Esophagus squamous epithelium (tissue), 5 donors: ENCODE data around the gene NECTIN1. TPM values are rescaled to one million over a fixed set of nuclear protein-coding genes. Genes with fewer than 3 reads are reported as not detected.

Source experiments
- DNase-seq: peaks from one replicate; lab custom pipeline; 2025; lab: John Stamatoyannopoulos, UW
- H3K27ac ChIP-seq, 4 donors: fragments of 200-600 bp; sonication (generic); one replicate each; pipeline ENCODE4 v1.5.1; 2016 to 2019; ENCODE audit warnings: mild to moderate bottlenecking in 1 of 4
- H3K27me3 ChIP-seq, 4 donors: fragments of 200-600 bp; sonication (generic); 1 replicate in 3 of 4; 2 replicates in 1 of 4; pipeline versions ENCODE4 v1.5.1 to v1.6.0; 2017 to 2021; ENCODE audit warnings: antibody characterized with exemption in 1 of 4
- H3K36me3 ChIP-seq, 3 donors: fragments of 200-600 bp; sonication (generic); one replicate each; pipeline ENCODE4 v1.5.1; 2016 to 2019
- H3K4me1 ChIP-seq, 3 donors: fragments of 200-600 bp; sonication (generic); one replicate each; pipeline ENCODE4 v1.5.1; 2017 to 2019
- H3K4me3 ChIP-seq, 4 donors: fragments of 200-600 bp; sonication (generic); 1 replicate in 3 of 4; 2 replicates in 1 of 4; pipeline ENCODE4 v1.5.1; 2016 to 2019; ENCODE audit warnings: mild to moderate bottlenecking in 2 of 4, moderate library complexity in 1 of 4
- H3K9me3 ChIP-seq, 3 donors: fragments of 200-600 bp; sonication (generic); one replicate each; pipeline ENCODE4 v1.5.1; 2016 to 2019
- CTCF ChIP-seq, 6 experiments: fragments of 450-650 bp in 4 of 6; fragments of 200-600 bp in 2 of 6; sonication (generic) in 2 of 6; IDR thresholded peaks; one replicate each; pipeline ENCODE4 v1.5.1; 2016 to 2019; ENCODE audit warnings: antibody characterized with exemption in 6 of 6, mild to moderate bottlenecking in 4 of 6, moderate library complexity in 4 of 6
- POLR2A ChIP-seq, 4 donors: fragments of 450-650 bp; IDR thresholded peaks; one replicate each; pipeline ENCODE4 v1.6.1; 2017; ENCODE audit warnings: antibody characterized with exemption in 4 of 4, mild to moderate bottlenecking in 4 of 4, moderate library complexity in 3 of 4
- whole genome bisulfite sequencing, 2 donors: methylation state at CpG; one replicate each; pipeline ENCODE4 v1.1.5; 2018; 5-methylcytosine and 5-hydroxymethylcytosine counted together
- intact Hi-C: fragments of 100-400 bp; cut with DNase I; formaldehyde crosslinking; loops from one replicate; pipeline ENCODE4 v1.15.0; 2022
- total RNA-seq, 4 donors: library from RNA; depleted of rRNA; stranded (reverse); fragments of >200 nt; gene quantifications; one replicate each; pipeline ENCODE4 v1.1.0, GENCODE V29; 2016
- donor health status: DM: yes; HTN: yes; CAD: no.

Gene NECTIN1
- total RNA-seq, 4 donors from 2014 or later, result 72.5 to 163 (median 117) TPM

- Histone ChIP-seq H3K9me3 (no peaks in the 10 kb centered on the region), H3K4me3 (no peak overlapping the region), H3K27ac (peak overlapping the region; percentile 94 to 98 (median 94)), H3K36me3 (peaks cover 0 to 22% (median 0%) of the 10 kb centered on the region in 3 donors), H3K27me3 (no peaks in the 10 kb centered on the region), H3K4me1 (peaks cover 49 to 98% (median 61%) of the 10 kb centered on the region in 3 donors)
- 41 to 54% methylated on average over 7 to 9 of the region's 13 CpGs for WGBS, 2 donors
- intact Hi-C loops, result no loop called here
- TF ChIP-seq POLR2A (IDR thresholded peaks at IDR 0.05) (no peak), CTCF (IDR thresholded peaks at IDR 0.05) (no peak)
- no peak for DNase-seq
Observed at GRCh38 chr11:119700536-119701346, 28.3 kb downstream of the NECTIN1 start.

DNA sequence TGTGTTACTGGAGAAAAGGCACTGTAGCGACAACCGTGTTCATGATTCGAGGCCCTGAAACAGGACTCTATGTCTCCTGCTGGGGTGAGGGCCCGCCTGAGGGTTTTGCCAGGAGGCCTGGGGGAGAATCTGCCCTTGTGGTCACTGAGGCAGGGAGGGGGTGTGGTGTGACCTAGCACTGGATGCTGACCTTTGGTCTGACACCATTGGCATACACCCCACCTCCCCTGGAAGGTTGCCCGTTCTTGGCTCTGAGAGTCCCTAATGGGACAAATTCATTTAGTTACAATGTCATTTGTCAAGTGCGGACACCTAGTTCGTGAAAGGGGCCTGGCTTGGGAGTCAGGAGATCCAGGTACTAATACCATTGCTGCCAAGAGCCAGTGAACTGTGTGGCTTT, 29.0 kb downstream of the NECTIN1 start:
- WGBS, 2 donors, result 75 to 80% methylated on average over 3 to 6 of the region's 7 CpGs
- DNase-seq, result no peak

DNA sequence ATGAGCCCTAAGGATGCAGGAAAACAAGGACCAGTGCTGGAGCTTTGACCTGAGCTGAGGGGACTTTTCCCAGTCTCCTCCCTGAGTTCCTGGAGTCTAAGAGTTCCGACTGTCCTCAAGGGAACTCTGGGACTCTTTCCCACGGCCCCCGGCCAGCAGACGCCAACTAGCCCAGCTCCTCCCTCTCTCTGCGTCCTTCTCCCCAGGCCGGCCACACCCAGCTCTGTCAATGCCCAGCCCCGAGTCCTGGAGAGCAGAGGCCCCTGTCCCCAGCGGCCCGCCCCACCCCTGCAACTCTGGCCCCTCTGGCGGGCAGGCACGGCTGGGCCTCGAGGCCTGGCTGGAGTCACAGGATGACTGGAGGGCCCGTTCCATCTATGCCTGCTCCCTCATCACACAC, 29.8 kb downstream of the NECTIN1 start:
- no peak for TF ChIP-seq CTCF (IDR thresholded peaks at IDR 0.05)
- peak in 1 of 4 donors; percentile 8 for TF ChIP-seq POLR2A (IDR thresholded peaks at IDR 0.05)
- Histone ChIP-seq H3K9me3 (no peaks in the 10 kb centered on the region), H3K36me3 (peaks cover 0 to 8% (median 0%) of the 10 kb centered on the region in 3 donors), H3K4me1 (peaks cover 54 to 99% (median 76%) of the 10 kb centered on the region in 3 donors), H3K27ac (peak overlapping the region; percentile 94 to 98 (median 94)), H3K4me3 (no peak overlapping the region), H3K27me3 (no peaks in the 10 kb centered on the region)
- no peak for DNase-seq
- 0 to 60% methylated on average over 3 to 4 of the region's 13 CpGs for WGBS, 2 donors
- intact Hi-C loops, result no loop called here

More for the DNA sequence above, 29.0 kb downstream of the NECTIN1 start:
- TF ChIP-seq POLR2A (IDR thresholded peaks at IDR 0.05) (no peak), CTCF (IDR thresholded peaks at IDR 0.05) (no peak)
- no peak overlapping the region for H3K4me3 ChIP-seq
- peak overlapping the region; percentile 94 to 98 (median 94) for H3K27ac ChIP-seq
- H3K36me3 ChIP-seq, result peaks cover 0 to 15% (median 0%) of the 10 kb centered on the region in 3 donors
- no peaks in the 10 kb centered on the region for H3K9me3 ChIP-seq
- peaks cover 53 to 98% (median 68%) of the 10 kb centered on the region in 3 donors for H3K4me1 ChIP-seq
- intact Hi-C loops, result no loop called here
- no peaks in the 10 kb centered on the region for H3K27me3 ChIP-seq

DNA sequence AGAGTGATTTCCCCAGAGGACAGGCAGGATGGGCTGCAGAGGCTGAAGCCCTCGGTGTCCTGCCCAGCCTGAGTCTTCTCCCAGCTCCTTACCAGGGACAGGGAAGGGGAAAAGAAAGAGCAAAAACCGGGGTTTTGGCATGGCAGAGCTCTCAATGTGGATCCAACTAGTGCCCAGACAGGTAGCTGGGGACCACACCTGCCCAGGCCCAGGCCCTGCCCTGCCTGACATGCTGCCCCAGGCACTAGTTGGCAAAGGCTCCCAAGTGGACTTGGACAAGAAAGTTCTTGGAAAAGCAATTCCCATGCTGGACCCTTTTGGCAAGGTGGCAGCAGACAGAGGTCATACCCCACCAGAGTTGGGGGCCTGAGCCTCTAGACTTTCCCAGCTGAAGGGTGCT, 31.1 kb downstream of the NECTIN1 start:
- H3K36me3 ChIP-seq, result no peaks in the 10 kb centered on the region
- peak overlapping the region; percentile 94 to 98 (median 94) for H3K27ac ChIP-seq
- TF ChIP-seq POLR2A (IDR thresholded peaks at IDR 0.05) (no peak), CTCF (IDR thresholded peaks at IDR 0.05) (no peak)
- H3K9me3 ChIP-seq, result no peaks in the 10 kb centered on the region
- H3K4me1 ChIP-seq, result peaks cover 54 to 99% (median 85%) of the 10 kb centered on the region in 3 donors
- H3K4me3 ChIP-seq, result no peak overlapping the region
- intact Hi-C loops, result no loop called here
- no peaks in the 10 kb centered on the region for H3K27me3 ChIP-seq
- 10 to 23% methylated on average over 2 of the region's 2 CpGs for WGBS, 2 donors
- no peak for DNase-seq

GRCh38 chr11:119697445-119697844, 31.6 kb downstream of the NECTIN1 start:
- no peaks in the 10 kb centered on the region for H3K27me3 ChIP-seq
- TF ChIP-seq CTCF (IDR thresholded peaks at IDR 0.05), result no peak
- TF ChIP-seq POLR2A (IDR thresholded peaks at IDR 0.05), result no peak
- no peaks in the 10 kb centered on the region for H3K36me3 ChIP-seq
- H3K9me3 ChIP-seq, result no peaks in the 10 kb centered on the region
- intact Hi-C loops, result no loop called here
- DNase-seq, result no peak
- WGBS, 2 donors, result 27 to 60% methylated on average over 3 of the region's 3 CpGs
- peak overlapping the region; percentile 94 to 98 (median 94) for H3K27ac ChIP-seq
- peak overlapping the region in 1 of 4 donors; percentile 19 for H3K4me3 ChIP-seq
- peaks cover 54 to 99% (median 86%) of the 10 kb centered on the region in 3 donors for H3K4me1 ChIP-seq
